PC-9 (cell line): Measurements from ENCODE around the gene DOK3.

ENCODE experiments used
- CTCF ChIP-seq: fragments of 200-600 bp; sonication (generic); conservative IDR thresholded peaks from 2 replicates; pipeline ENCODE4 v1.6.1; 2017; ENCODE audit warnings: mixed run types, antibody characterized with exemption, mild to moderate bottlenecking, moderate library complexity
- EZH2 ChIP-seq: fragments of 200-600 bp; sonication (generic); IDR thresholded peaks from 2 replicates; pipeline ENCODE4 v1.8.0; 2017; ENCODE audit warnings: antibody characterized with exemption, low read depth

GRCh38 chr5:177516601-177517568 is 7.3 kb upstream of the DOK3 start, which contains the start of gene DDX41:
- TF ChIP-seq CTCF, result no peak
- TF ChIP-seq EZH2, result no peak
